ENCODE measurements around the gene ZRSR2. TPM values are rescaled to one million over a fixed set of nuclear protein-coding genes. Genes with fewer than 3 reads are reported as not detected.

The ZRSR2 gene
- total RNA-seq, 1 experiment from 2014 or later = 6.4 TPM

DNA sequence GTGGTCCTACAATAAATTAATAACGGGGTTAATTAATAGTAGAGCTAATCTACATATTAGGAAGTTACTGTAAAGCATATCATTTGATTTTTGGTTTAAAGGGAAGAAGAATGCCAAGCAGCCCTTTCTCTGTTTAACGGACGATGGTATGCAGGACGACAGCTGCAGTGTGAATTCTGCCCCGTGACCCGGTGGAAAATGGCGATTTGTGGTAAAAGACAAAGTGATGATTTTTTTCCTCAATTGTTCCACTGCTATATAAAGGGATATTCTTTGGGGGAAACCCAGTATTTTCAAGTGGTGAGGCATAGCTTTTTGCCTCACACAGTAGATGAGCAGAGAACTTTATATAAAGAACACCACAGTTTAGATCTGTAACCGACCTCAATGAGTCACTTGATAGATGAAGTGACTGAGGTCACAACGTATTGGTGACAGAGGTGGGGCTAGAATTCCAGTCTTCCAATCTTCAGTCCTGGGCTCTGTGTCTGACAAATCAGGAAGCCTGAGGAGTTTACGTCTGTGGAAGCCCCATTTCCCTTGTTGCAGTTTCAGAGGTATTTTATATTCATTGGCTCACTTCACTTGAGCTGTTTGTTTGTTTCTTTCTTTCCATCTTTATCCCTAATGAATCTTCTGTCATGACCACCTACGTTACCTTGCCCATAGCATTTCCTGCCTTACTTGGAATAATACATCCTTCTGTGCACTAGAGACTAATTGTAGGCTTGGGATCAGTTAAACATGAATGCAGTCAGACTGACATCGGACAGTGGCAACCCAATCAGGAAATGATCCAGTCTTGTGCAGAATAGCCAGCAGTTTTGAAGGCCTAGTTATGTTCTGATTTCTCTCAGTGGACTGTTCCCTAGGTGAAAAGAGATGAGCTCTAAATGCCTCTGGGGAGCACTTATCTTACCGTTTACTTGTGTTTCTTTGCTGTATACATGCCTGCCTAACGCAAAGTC lies 30.1 kb downstream of the ZRSR2 start:
- H3K27me3 ChIP-seq (ENCODE audit: low read length) = no peaks in the 10 kb centered on the region
- ChIA-PET CTCF (no interaction called here), POLR2A (ENCODE audit: unreplicated experiment) (no interaction called here)
- no TSS peak for BruUV-seq (replicated peaks)
- no peak for TF ChIP-seq EZH2phosphoT487 (IDR thresholded peaks at IDR 0.05; ENCODE audit: borderline replicate concordance, low read length)
- no peak for TF ChIP-seq EZH2 (IDR thresholded peaks at IDR 0.05; ENCODE audit: low read length, unreplicated experiment)
- TF ChIP-seq, protein P1, sequence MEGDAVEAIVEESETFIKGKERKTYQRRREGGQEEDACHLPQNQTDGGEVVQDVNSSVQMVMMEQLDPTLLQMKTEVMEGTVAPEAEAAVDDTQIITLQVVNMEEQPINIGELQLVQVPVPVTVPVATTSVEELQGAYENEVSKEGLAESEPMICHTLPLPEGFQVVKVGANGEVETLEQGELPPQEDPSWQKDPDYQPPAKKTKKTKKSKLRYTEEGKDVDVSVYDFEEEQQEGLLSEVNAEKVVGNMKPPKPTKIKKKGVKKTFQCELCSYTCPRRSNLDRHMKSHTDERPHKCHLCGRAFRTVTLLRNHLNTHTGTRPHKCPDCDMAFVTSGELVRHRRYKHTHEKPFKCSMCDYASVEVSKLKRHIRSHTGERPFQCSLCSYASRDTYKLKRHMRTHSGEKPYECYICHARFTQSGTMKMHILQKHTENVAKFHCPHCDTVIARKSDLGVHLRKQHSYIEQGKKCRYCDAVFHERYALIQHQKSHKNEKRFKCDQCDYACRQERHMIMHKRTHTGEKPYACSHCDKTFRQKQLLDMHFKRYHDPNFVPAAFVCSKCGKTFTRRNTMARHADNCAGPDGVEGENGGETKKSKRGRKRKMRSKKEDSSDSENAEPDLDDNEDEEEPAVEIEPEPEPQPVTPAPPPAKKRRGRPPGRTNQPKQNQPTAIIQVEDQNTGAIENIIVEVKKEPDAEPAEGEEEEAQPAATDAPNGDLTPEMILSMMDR (conservative IDR thresholded peaks at IDR 0.05; ENCODE audit: low read depth, low read length) = no peak
- ATAC-seq (no peak), DNase-seq (no peak)
- H3K4me2 ChIP-seq (ENCODE audit: low read length) = no peak overlapping the region
- no peak overlapping the region for H3K27ac ChIP-seq (ENCODE audit: low read length)
- no peak overlapping the region for H3K4me3 ChIP-seq (ENCODE audit: low read length)
- no peaks in the 10 kb centered on the region for H3F3A ChIP-seq (ENCODE audit: low read length, unreplicated experiment)
- H2AFZ ChIP-seq (ENCODE audit: low read length) = no peak overlapping the region
- no peaks in the 10 kb centered on the region; the same call in 1 of the 2 replicates for H3K36me3 ChIP-seq (ENCODE audit: low read depth, low read length)
- no peaks in the 10 kb centered on the region for H3K9me3 ChIP-seq (ENCODE audit: low read length)
- H4K20me1 ChIP-seq (ENCODE audit: low read length) = no peaks in the 10 kb centered on the region
- H3K79me2 ChIP-seq (ENCODE audit: low read length) = no peaks in the 10 kb centered on the region
- H3K4me1 ChIP-seq (ENCODE audit: insufficient read depth, low read length) = no peaks in the 10 kb centered on the region
- no peaks in the 10 kb centered on the region for H3K9me2 ChIP-seq (replicated peaks; ENCODE audit: low read length)
- intact Hi-C loops (cut with micrococcal nuclease) = no loop called here
- no peak overlapping the region for H3K9ac ChIP-seq (ENCODE audit: low read length)

DNA sequence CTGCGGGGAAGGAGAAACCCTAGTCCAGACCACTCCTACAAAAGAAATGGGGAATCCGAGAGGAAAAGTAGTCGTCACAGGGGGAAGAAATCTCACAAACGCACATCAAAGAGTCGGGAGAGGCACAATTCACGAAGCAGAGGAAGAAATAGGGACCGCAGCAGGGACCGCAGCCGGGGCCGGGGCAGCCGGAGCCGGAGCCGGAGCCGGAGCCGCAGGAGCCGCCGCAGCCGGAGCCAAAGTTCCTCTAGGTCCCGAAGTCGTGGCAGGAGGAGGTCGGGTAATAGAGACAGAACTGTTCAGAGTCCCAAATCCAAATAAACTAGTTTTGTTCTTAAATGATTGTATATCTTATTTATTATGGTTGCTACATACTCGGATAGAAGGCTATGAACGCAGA lies 32.6 kb downstream of the ZRSR2 start:
- Histone ChIP-seq H3K4me2 (ENCODE audit: low read length) (no peak overlapping the region), H3F3A (ENCODE audit: low read length, unreplicated experiment) (no peaks in the 10 kb centered on the region), H3K27me3 (ENCODE audit: low read length) (no peaks in the 10 kb centered on the region), H3K9me3 (ENCODE audit: low read length) (no peaks in the 10 kb centered on the region), H3K4me3 (ENCODE audit: low read length) (no peak overlapping the region), H3K9ac (ENCODE audit: low read length) (no peak overlapping the region), H4K20me1 (ENCODE audit: low read length) (no peaks in the 10 kb centered on the region), H3K27ac (ENCODE audit: low read length) (no peak overlapping the region), H3K79me2 (ENCODE audit: low read length) (no peaks in the 10 kb centered on the region), H3K36me3 (ENCODE audit: low read depth, low read length) (peaks cover 5% of the 10 kb centered on the region; the same call in 1 of the 2 replicates), H3K4me1 (ENCODE audit: insufficient read depth, low read length) (no peaks in the 10 kb centered on the region), H2AFZ (ENCODE audit: low read length) (no peak overlapping the region), H3K9me2 (replicated peaks; ENCODE audit: low read length) (no peaks in the 10 kb centered on the region)
- BruUV-seq (replicated peaks) = no TSS peak
- intact Hi-C loops (cut with micrococcal nuclease) = no loop called here
- no peak for ATAC-seq
- no peak for DNase-seq
- TF ChIP-seq EZH2phosphoT487 (IDR thresholded peaks at IDR 0.05; ENCODE audit: borderline replicate concordance, low read length) = no peak
- ChIA-PET CTCF (no interaction called here), POLR2A (ENCODE audit: unreplicated experiment) (no interaction called here)

DNA sequence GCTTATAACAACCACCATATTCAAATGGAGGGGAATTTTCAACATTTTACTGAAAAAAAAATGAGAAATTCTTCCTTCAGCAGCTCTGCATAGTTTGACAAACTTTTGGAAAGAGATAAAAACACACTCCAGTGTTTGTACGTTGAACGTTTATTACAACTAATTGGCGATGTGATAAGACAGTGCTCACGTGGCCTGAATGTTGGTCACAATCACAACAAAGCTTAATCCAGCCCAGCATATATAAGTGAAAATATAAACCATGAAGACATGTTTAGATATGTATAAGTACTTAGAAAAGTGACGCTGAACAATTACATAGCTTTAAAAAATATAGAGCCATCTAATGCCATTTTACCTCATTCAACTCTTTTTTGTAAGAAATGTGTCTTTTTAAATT lies 35.7 kb downstream of the ZRSR2 start:
- TF ChIP-seq, protein P1 (conservative IDR thresholded peaks at IDR 0.05; ENCODE audit: low read depth, low read length) = no peak
- TF ChIP-seq EZH2phosphoT487 (IDR thresholded peaks at IDR 0.05; ENCODE audit: borderline replicate concordance, low read length) = no peak
- TF ChIP-seq EZH2 (IDR thresholded peaks at IDR 0.05; ENCODE audit: low read length, unreplicated experiment) = no peak
- H3K36me3 ChIP-seq (ENCODE audit: low read depth, low read length) = peaks cover 5% of the 10 kb centered on the region; the same call in 1 of the 2 replicates
- intact Hi-C loops (cut with micrococcal nuclease) = no loop called here
- H3K9me2 ChIP-seq (replicated peaks; ENCODE audit: low read length) = no peaks in the 10 kb centered on the region
- H3K4me3 ChIP-seq (ENCODE audit: low read length) = no peak overlapping the region
- H4K20me1 ChIP-seq (ENCODE audit: low read length) = no peaks in the 10 kb centered on the region
- no peaks in the 10 kb centered on the region for H3F3A ChIP-seq (ENCODE audit: low read length, unreplicated experiment)
- H3K27me3 ChIP-seq (ENCODE audit: low read length) = no peaks in the 10 kb centered on the region
- H2AFZ ChIP-seq (ENCODE audit: low read length) = no peak overlapping the region
- H3K79me2 ChIP-seq (ENCODE audit: low read length) = no peaks in the 10 kb centered on the region
- no peaks in the 10 kb centered on the region for H3K4me1 ChIP-seq (ENCODE audit: insufficient read depth, low read length)
- DNase-seq = no peak
- CTCF ChIA-PET = no interaction called here
- no peaks in the 10 kb centered on the region for H3K9me3 ChIP-seq (ENCODE audit: low read length)
- BruUV-seq (replicated peaks) = no TSS peak
- POLR2A ChIA-PET (ENCODE audit: unreplicated experiment) = no interaction called here
- H3K27ac ChIP-seq (ENCODE audit: low read length) = no peak overlapping the region
- H3K4me2 ChIP-seq (ENCODE audit: low read length) = no peak overlapping the region
- ATAC-seq = no peak
- no peak overlapping the region for H3K9ac ChIP-seq (ENCODE audit: low read length)

Measured in PC-3 (cell line).